ENCODE measurements around the gene PANX1. TPM values are rescaled to one million over a fixed set of nuclear protein-coding genes. Genes with fewer than 3 reads are reported as not detected.

Gene PANX1
- total RNA-seq, 1 experiment from 2014 or later, result 39.0 TPM

DNA sequence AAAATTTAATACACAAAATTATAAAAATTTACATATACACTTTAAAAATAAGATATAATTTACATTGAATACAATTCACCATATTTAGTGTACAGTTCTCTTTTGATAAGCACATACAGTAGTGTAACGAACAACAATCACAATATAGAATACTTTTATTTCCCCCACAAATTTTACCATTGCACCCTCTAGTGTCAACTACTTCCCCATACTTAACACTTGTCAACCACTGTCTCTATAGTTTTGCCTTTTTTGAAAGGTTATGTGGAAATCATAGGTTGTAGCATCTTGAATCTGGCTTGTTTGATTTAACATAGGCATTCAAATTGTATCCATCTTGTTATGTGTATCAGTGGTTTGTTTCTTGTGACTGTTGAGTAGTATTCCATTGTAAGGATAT lies 21.3 kb upstream of the PANX1 start:
- Histone ChIP-seq H3K9me3 (ENCODE audit: low read depth, low read length, poor library complexity, severe bottlenecking) (no peaks in the 10 kb centered on the region), H3K4me1 (ENCODE audit: insufficient read depth, low read length, poor library complexity, severe bottlenecking) (no peaks in the 10 kb centered on the region), H3K4me3 (ENCODE audit: low read depth, low read length, poor library complexity, severe bottlenecking) (no peak overlapping the region), H3K27ac (ENCODE audit: low read depth, low read length, poor library complexity, severe bottlenecking) (no peak overlapping the region), H3K27me3 (replicated peaks; ENCODE audit: insufficient read depth, low read depth, low read length, poor library complexity) (peaks cover 6% of the 10 kb centered on the region), H3K36me3 (ENCODE audit: insufficient read depth, low read length, poor library complexity, severe bottlenecking) (no peaks in the 10 kb centered on the region)
- no peak for TF ChIP-seq EZH2 (IDR thresholded peaks at IDR 0.05; ENCODE audit: borderline replicate concordance, low read depth, low read length, poor library complexity, severe bottlenecking)
- TF ChIP-seq, protein P1, sequence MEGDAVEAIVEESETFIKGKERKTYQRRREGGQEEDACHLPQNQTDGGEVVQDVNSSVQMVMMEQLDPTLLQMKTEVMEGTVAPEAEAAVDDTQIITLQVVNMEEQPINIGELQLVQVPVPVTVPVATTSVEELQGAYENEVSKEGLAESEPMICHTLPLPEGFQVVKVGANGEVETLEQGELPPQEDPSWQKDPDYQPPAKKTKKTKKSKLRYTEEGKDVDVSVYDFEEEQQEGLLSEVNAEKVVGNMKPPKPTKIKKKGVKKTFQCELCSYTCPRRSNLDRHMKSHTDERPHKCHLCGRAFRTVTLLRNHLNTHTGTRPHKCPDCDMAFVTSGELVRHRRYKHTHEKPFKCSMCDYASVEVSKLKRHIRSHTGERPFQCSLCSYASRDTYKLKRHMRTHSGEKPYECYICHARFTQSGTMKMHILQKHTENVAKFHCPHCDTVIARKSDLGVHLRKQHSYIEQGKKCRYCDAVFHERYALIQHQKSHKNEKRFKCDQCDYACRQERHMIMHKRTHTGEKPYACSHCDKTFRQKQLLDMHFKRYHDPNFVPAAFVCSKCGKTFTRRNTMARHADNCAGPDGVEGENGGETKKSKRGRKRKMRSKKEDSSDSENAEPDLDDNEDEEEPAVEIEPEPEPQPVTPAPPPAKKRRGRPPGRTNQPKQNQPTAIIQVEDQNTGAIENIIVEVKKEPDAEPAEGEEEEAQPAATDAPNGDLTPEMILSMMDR (conservative IDR thresholded peaks at IDR 0.05; ENCODE audit: low read depth, low read length), result peak; percentile 46
- ChIA-PET CTCF (no interaction called here), POLR2A (ENCODE audit: low non-redundant PET) (no interaction called here)
- intact Hi-C loops (cut with micrococcal nuclease; ENCODE audit: unreplicated experiment), result loop anchor here (5.0 kb wide), 1 partner anchor 185 kb away; no protein-coding TSS in a partner anchor
- no peak for DNase-seq (ENCODE audit: low spot score)
- BruUV-seq (replicated peaks), result no TSS peak

DNA sequence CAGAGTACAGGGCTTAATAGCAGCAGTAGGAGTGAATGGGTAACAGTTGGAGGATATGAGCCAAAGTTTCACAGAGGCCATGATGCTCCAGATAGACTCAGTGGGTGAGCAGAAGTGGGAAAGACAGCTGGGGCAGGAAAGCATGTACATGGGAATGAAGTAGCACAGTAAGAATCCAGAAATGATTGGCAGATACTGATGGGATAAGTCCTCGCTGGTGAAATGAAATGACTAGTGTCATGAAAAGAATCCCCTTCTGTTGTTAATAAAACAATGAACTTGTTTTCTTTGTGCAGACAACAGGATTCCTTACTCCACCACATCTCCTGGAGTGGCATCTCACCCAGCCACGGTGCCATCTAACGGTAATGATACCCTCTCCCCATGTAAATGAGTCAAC lies 17.4 kb upstream of the PANX1 start:
- no peak overlapping the region for H3K27ac ChIP-seq (ENCODE audit: low read depth, low read length, poor library complexity, severe bottlenecking)
- CTCF ChIA-PET, result no interaction called here
- TF ChIP-seq EZH2 (IDR thresholded peaks at IDR 0.05; ENCODE audit: borderline replicate concordance, low read depth, low read length, poor library complexity, severe bottlenecking), result no peak
- TF ChIP-seq, protein P1 (conservative IDR thresholded peaks at IDR 0.05; ENCODE audit: low read depth, low read length), result no peak
- H3K4me3 ChIP-seq (ENCODE audit: low read depth, low read length, poor library complexity, severe bottlenecking), result no peak overlapping the region
- no peaks in the 10 kb centered on the region for H3K36me3 ChIP-seq (ENCODE audit: insufficient read depth, low read length, poor library complexity, severe bottlenecking)
- no TSS peak for BruUV-seq (replicated peaks)
- no peaks in the 10 kb centered on the region for H3K9me3 ChIP-seq (ENCODE audit: low read depth, low read length, poor library complexity, severe bottlenecking)
- no peak for DNase-seq (ENCODE audit: low spot score)
- intact Hi-C loops (cut with micrococcal nuclease; ENCODE audit: unreplicated experiment), result no loop called here
- POLR2A ChIA-PET (ENCODE audit: low non-redundant PET), result no interaction called here
- peaks cover 14% of the 10 kb centered on the region for H3K27me3 ChIP-seq (replicated peaks; ENCODE audit: insufficient read depth, low read depth, low read length, poor library complexity)
- no peaks in the 10 kb centered on the region for H3K4me1 ChIP-seq (ENCODE audit: insufficient read depth, low read length, poor library complexity, severe bottlenecking)

DNA sequence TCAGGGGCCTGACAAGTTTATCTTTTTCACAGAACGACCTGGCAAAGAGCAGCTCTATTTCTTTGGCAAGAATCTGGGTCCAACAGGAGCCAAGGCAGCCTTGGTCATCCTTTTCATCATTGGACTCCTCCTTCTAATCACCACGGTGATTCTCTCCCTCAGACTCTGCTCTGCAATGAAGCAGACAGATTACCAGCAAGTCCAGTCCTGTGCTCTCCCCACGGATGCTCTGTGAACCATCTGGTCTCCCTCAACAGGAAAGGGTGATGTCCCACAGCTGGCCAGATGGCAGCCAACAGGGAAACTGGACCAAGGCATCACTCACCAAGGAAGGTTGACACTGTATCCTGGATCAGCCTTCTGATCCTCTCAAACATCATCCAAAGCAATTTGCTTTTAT lies 17.0 kb upstream of the PANX1 start:
- H3K36me3 ChIP-seq (ENCODE audit: insufficient read depth, low read length, poor library complexity, severe bottlenecking), result no peaks in the 10 kb centered on the region
- ChIA-PET POLR2A (ENCODE audit: low non-redundant PET) (no interaction called here), CTCF (no interaction called here)
- no peak for DNase-seq (ENCODE audit: low spot score)
- intact Hi-C loops (cut with micrococcal nuclease; ENCODE audit: unreplicated experiment), result no loop called here
- H3K27ac ChIP-seq (ENCODE audit: low read depth, low read length, poor library complexity, severe bottlenecking), result no peak overlapping the region
- no TSS peak for BruUV-seq (replicated peaks)
- no peak for TF ChIP-seq EZH2 (IDR thresholded peaks at IDR 0.05; ENCODE audit: borderline replicate concordance, low read depth, low read length, poor library complexity, severe bottlenecking)
- TF ChIP-seq, protein P1 (conservative IDR thresholded peaks at IDR 0.05; ENCODE audit: low read depth, low read length), result no peak
- H3K27me3 ChIP-seq (replicated peaks; ENCODE audit: insufficient read depth, low read depth, low read length, poor library complexity), result peaks cover 14% of the 10 kb centered on the region
- no peak overlapping the region for H3K4me3 ChIP-seq (ENCODE audit: low read depth, low read length, poor library complexity, severe bottlenecking)
- no peaks in the 10 kb centered on the region for H3K9me3 ChIP-seq (ENCODE audit: low read depth, low read length, poor library complexity, severe bottlenecking)
- no peaks in the 10 kb centered on the region for H3K4me1 ChIP-seq (ENCODE audit: insufficient read depth, low read length, poor library complexity, severe bottlenecking)

Measured in A673 (cell line).